ENCODE data around the gene PRKN. TPM values are rescaled to one million over a fixed set of nuclear protein-coding genes. Genes with fewer than 3 reads are reported as not detected.

Gene PRKN
- total RNA-seq, 1 experiment from 2014 or later = 1.2 TPM

DNA sequence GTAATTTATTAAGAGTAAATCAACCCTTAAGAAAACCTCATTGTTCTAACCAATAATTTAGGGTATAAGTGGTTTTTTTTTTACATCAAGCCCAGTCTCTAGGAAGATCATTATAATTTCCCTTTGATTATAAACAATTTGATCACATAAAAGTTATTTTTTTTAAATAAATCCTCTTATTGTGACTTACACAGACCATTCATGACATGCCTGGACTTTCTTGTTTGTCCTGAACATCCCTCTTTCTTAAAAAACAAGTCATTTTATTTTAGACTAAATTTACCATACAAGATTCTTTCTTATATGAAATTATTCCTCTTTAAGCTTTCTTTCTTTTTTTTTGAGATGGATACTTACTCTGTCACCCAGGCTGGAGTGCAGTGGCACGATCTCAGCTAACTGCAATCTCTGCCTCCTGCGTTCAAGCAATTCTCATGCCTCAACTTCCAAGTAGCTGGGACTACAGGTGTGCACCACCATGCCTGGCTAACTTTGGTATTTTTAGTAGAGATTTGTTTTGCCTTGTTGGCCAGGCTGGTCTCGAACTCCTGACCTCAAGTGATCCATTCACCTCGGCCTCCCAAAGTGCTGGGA is 1400.1 kb downstream of the PRKN start:
- intact Hi-C loops (cut with micrococcal nuclease; ENCODE audit: unreplicated experiment) = no loop called here
- POLR2A ChIA-PET (ENCODE audit: low non-redundant PET) = no interaction called here
- Histone ChIP-seq H3K4me1 (ENCODE audit: insufficient read depth, low read length, poor library complexity, severe bottlenecking) (no peaks in the 10 kb centered on the region), H3K4me3 (ENCODE audit: low read depth, low read length, poor library complexity, severe bottlenecking) (no peak overlapping the region), H3K36me3 (ENCODE audit: insufficient read depth, low read length, poor library complexity, severe bottlenecking) (no peaks in the 10 kb centered on the region), H3K27me3 (replicated peaks; ENCODE audit: insufficient read depth, low read depth, low read length, poor library complexity) (no peaks in the 10 kb centered on the region), H3K27ac (ENCODE audit: low read depth, low read length, poor library complexity, severe bottlenecking) (no peak overlapping the region), H3K9me3 (ENCODE audit: low read depth, low read length, poor library complexity, severe bottlenecking) (peaks cover 22% of the 10 kb centered on the region)
- CTCF ChIA-PET = no interaction called here
- no peak for DNase-seq (ENCODE audit: low spot score)
- no peak for TF ChIP-seq EZH2 (IDR thresholded peaks at IDR 0.05; ENCODE audit: borderline replicate concordance, low read depth, low read length, poor library complexity, severe bottlenecking)
- TF ChIP-seq, protein P1, sequence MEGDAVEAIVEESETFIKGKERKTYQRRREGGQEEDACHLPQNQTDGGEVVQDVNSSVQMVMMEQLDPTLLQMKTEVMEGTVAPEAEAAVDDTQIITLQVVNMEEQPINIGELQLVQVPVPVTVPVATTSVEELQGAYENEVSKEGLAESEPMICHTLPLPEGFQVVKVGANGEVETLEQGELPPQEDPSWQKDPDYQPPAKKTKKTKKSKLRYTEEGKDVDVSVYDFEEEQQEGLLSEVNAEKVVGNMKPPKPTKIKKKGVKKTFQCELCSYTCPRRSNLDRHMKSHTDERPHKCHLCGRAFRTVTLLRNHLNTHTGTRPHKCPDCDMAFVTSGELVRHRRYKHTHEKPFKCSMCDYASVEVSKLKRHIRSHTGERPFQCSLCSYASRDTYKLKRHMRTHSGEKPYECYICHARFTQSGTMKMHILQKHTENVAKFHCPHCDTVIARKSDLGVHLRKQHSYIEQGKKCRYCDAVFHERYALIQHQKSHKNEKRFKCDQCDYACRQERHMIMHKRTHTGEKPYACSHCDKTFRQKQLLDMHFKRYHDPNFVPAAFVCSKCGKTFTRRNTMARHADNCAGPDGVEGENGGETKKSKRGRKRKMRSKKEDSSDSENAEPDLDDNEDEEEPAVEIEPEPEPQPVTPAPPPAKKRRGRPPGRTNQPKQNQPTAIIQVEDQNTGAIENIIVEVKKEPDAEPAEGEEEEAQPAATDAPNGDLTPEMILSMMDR (conservative IDR thresholded peaks at IDR 0.05; ENCODE audit: low read depth, low read length) = no peak
- no TSS peak for BruUV-seq (replicated peaks)

DNA sequence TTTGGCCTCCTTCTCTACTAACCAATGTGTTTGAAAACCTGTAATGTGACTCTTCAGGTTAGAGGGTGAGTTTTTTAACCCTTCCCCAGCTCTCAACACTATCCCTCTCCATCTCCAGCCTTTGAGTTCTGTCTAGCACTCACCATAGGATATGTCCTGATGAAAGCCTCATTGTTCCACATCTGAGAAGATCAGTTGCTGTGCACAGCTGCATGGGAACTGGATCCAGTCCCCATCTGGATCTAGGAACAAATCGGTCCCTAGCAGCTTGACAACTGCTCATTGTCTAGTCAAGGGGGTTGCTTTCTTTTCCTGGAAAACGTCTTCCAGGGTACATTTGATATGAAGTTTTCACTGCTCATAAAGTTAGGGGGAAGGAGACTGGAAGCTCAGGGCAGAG is 1408.3 kb downstream of the PRKN start:
- no peaks in the 10 kb centered on the region for H3K4me1 ChIP-seq (ENCODE audit: insufficient read depth, low read length, poor library complexity, severe bottlenecking)
- intact Hi-C loops (cut with micrococcal nuclease; ENCODE audit: unreplicated experiment) = no loop called here
- no peak for DNase-seq (ENCODE audit: low spot score)
- no peaks in the 10 kb centered on the region for H3K9me3 ChIP-seq (ENCODE audit: low read depth, low read length, poor library complexity, severe bottlenecking)
- no peaks in the 10 kb centered on the region for H3K36me3 ChIP-seq (ENCODE audit: insufficient read depth, low read length, poor library complexity, severe bottlenecking)
- no peak overlapping the region for H3K27ac ChIP-seq (ENCODE audit: low read depth, low read length, poor library complexity, severe bottlenecking)
- POLR2A ChIA-PET (ENCODE audit: low non-redundant PET) = no interaction called here
- BruUV-seq (replicated peaks) = no TSS peak
- TF ChIP-seq EZH2 (IDR thresholded peaks at IDR 0.05; ENCODE audit: borderline replicate concordance, low read depth, low read length, poor library complexity, severe bottlenecking) = no peak
- TF ChIP-seq, protein P1 (conservative IDR thresholded peaks at IDR 0.05; ENCODE audit: low read depth, low read length) = no peak
- H3K4me3 ChIP-seq (ENCODE audit: low read depth, low read length, poor library complexity, severe bottlenecking) = no peak overlapping the region
- no peaks in the 10 kb centered on the region for H3K27me3 ChIP-seq (replicated peaks; ENCODE audit: insufficient read depth, low read depth, low read length, poor library complexity)
- CTCF ChIA-PET = no interaction called here

DNA sequence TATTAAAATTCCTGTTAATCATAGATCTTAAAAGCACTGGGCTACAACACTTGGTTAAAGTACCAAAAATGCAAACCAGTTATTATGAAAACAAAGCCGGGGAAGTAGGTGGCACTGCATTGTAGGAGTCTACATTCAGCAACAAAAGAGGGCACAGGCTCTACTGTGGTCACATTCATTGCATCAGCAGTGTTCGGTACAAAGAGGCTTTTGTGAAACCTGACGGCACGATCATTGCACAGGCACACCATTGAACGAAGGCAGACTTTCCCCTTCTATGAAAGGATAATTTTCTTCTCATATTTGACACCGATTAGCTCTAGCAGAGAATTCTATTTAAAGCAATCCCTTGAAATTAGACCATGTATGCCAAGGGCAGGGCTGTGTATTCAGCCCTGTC is 1409.1 kb downstream of the PRKN start:
- no peak overlapping the region for H3K4me3 ChIP-seq (ENCODE audit: low read depth, low read length, poor library complexity, severe bottlenecking)
- CTCF ChIA-PET = no interaction called here
- no peaks in the 10 kb centered on the region for H3K36me3 ChIP-seq (ENCODE audit: insufficient read depth, low read length, poor library complexity, severe bottlenecking)
- no TSS peak for BruUV-seq (replicated peaks)
- TF ChIP-seq, protein P1 (conservative IDR thresholded peaks at IDR 0.05; ENCODE audit: low read depth, low read length) = no peak
- no peak for TF ChIP-seq EZH2 (IDR thresholded peaks at IDR 0.05; ENCODE audit: borderline replicate concordance, low read depth, low read length, poor library complexity, severe bottlenecking)
- no peak for DNase-seq (ENCODE audit: low spot score)
- H3K27me3 ChIP-seq (replicated peaks; ENCODE audit: insufficient read depth, low read depth, low read length, poor library complexity) = no peaks in the 10 kb centered on the region
- H3K9me3 ChIP-seq (ENCODE audit: low read depth, low read length, poor library complexity, severe bottlenecking) = no peaks in the 10 kb centered on the region
- intact Hi-C loops (cut with micrococcal nuclease; ENCODE audit: unreplicated experiment) = no loop called here
- no peak overlapping the region for H3K27ac ChIP-seq (ENCODE audit: low read depth, low read length, poor library complexity, severe bottlenecking)
- no peaks in the 10 kb centered on the region for H3K4me1 ChIP-seq (ENCODE audit: insufficient read depth, low read length, poor library complexity, severe bottlenecking)
- POLR2A ChIA-PET (ENCODE audit: low non-redundant PET) = no interaction called here

Measured in A673 (cell line).